Aorta (tissue), 5 donors: ENCODE measurements around the gene VAMP1. TPM values are rescaled to one million over a fixed set of nuclear protein-coding genes. Genes with fewer than 3 reads are reported as not detected.
"Not testable (repeated sequence)": the region's sequence is repeated elsewhere in the genome, so short reads cannot be mapped to it uniquely, and the experiment has no call there.

ENCODE experiments used
- ATAC-seq: fragments of 200-7000 bp; cut with Tn5 transposase; one replicate; pipeline ENCODE4 v1.9.1; 2022; ENCODE audit warnings: moderate library complexity; ENCODE audit not compliant: low FRiP score
- DNase-seq, 2 donors: peaks; one replicate each; pipeline ENCODE4 v3.0.0-alpha.2; 2020
- H3K27ac ChIP-seq, 2 donors: one replicate each; pipeline ENCODE4 v1.5.1; 2013; ENCODE audit warnings: low read length in 2 of 2, mild to moderate bottlenecking in 2 of 2, moderate library complexity in 2 of 2, control low read depth in 1 of 2, inconsistent platforms in 1 of 2, low read depth in 1 of 2
- H3K27me3 ChIP-seq, 2 donors: one replicate each; pipeline ENCODE4 v1.6.1; 2013; ENCODE audit warnings: control low read depth in 1 of 2, low read length in 1 of 2, mild to moderate bottlenecking in 1 of 2, moderate library complexity in 1 of 2; ENCODE audit not compliant: insufficient read depth in 2 of 2, control insufficient read depth in 1 of 2
- H3K36me3 ChIP-seq, 2 donors: one replicate each; pipeline ENCODE4 v1.6.1; 2013; ENCODE audit warnings: control low read depth in 1 of 2, low read length in 1 of 2, mild to moderate bottlenecking in 1 of 2; ENCODE audit not compliant: insufficient read depth in 2 of 2, control insufficient read depth in 1 of 2
- H3K4me1 ChIP-seq, 2 donors: one replicate each; pipeline ENCODE4 v1.6.1; 2013; ENCODE audit warnings: low read length in 2 of 2, control low read depth in 1 of 2, mild to moderate bottlenecking in 1 of 2, moderate library complexity in 1 of 2; ENCODE audit not compliant: insufficient read depth in 2 of 2, control insufficient read depth in 1 of 2
- H3K4me3 ChIP-seq, 2 donors: one replicate each; pipeline ENCODE4 v1.5.1; 2013; ENCODE audit warnings: low read length in 2 of 2, control low read depth in 1 of 2, mild to moderate bottlenecking in 1 of 2
- H3K9me3 ChIP-seq: one replicate; pipeline ENCODE4 v1.6.1; 2013; ENCODE audit warnings: mild to moderate bottlenecking, low read length; ENCODE audit not compliant: control insufficient read depth
- WGBS, 2 donors: extraction: QIAGEN DNeasy Blood & Tissue Kit; methylation state at CpG; one replicate each; pipeline ENCODE4 v1.1.7; 2013; 5-methylcytosine and 5-hydroxymethylcytosine counted together
- intact Hi-C, 2 donors: fragments of 100-400 bp; cut with DNase I; formaldehyde crosslinking; loops; one replicate each; pipeline versions ENCODE4 v1.14.2 to v1.15.0; 2022
- long read RNA-seq, 2 donors: library from polyadenylated mRNA; unstranded; transcript quantifications; one replicate each; pipeline ENCODE4 v2.0.0, GENCODE V29; 2020 to 2021
- polyA plus RNA-seq, 2 donors: library from polyadenylated mRNA; stranded (reverse); fragments of 200-250 nt; gene quantifications; one replicate each; pipeline ENCODE4 v1.2.3, GENCODE V29; 2013
- total RNA-seq, 2 donors: library from RNA; stranded (reverse); fragmentation: NEBNext Ultra II Directional; extraction: Animal tissue kit (Norgen Biotek cat#: 25700); gene quantifications; one replicate each; pipeline ENCODE4 v1.2.1, GENCODE V29; 2021
- donor health status: healthy with polysubstance abuse.
- donor health status: Bipolar disorder and iron deficiency.
- donor health status: DM: no; HTN: no; CAD: no.
- donor health status: DM: no; HTN: no; CAD: no.
- donor health status: DM: yes; HTN: yes; CAD: no.

VAMP1 gene, protein sequence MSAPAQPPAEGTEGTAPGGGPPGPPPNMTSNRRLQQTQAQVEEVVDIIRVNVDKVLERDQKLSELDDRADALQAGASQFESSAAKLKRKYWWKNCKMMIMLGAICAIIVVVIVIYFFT
- 10 to 100 TPM in 1 of 2 donors, 1 to 10 TPM in 1; 9.7 to 23.9 TPM for total RNA-seq
- polyA plus RNA-seq, result 10 to 100 TPM; 14.8 to 44.0 TPM
- long read RNA-seq, donor 1, partial matches to known transcripts, result 0 of 6 reads
- long read RNA-seq, donor 1, other reads (novel, unspliced or antisense), result 3 of 6 reads
- long read RNA-seq, donor 2, partial matches to known transcripts, result 1 of 4 reads
- long read RNA-seq, donor 2, other reads (novel, unspliced or antisense), result 1 of 4 reads

DNA sequence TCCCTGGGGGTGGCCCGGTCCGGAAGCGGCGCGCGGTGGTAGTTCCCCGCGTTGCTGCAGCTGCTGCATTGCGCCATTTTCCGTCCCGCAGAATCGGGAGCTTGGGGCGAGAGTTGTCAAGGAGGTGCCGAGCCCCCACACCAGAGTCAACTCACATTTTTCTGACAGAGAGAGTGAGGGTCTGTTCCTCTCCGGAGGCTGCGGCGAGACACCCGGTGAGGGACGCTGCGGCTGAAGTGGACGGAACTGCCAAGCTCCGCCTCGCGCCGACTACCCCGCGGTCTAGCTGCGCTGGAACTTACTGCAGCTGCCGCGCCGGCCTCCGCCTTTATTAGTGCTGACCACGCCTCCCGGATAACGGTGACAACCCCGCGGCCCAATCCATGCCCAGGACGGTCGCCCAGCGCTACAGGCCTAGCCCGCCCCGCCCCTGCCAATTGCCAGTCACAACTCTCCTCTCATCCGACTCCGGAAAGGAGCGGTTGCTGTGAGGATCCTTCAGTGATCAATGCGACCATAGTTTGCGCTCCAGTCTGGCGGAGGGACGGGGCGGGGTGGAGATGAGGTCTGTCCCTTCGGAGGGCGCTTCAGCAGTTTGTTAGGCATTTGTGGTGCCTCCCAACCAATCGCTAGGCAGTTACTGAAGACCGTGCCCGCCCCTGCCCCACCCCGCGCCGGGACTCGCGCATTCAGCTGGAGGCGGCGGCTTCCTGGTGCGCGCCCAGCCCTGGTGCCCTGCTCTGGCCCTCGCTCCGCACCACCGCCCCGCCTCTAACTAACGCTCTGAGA is at the start of gene VAMP1:
Gene VAMP1, minus strand, starts transcription at position 303 of the 789 bp plus-strand sequence. Its CDS starts 146 bp downstream, at position 157.
- Histone ChIP-seq H3K27me3 (no peaks in the 10 kb centered on the region), H3K4me3 (peak within 1 kb of the TSS; percentile 32 to 47), H3K9me3 (no peaks in the 10 kb centered on the region), H3K36me3 (peaks cover 0 to 3% of the 10 kb centered on the region in 2 donors), H3K4me1 (peaks cover 2 to 3% of the 10 kb centered on the region in 2 donors), H3K27ac (peak within 1 kb of the TSS in 1 of 2 donors; percentile 83)
- ATAC-seq, result peak; percentile 99
- intact Hi-C loops, result loop anchor here (1.0 to 2.0 kb wide), 2 partner anchors 64 to 134 kb away; partner anchors contain the start of gene GAPDH (in 2 of the 2)
- WGBS, 2 donors, result 0% methylated on average over 65 to 69 of the region's 69 CpGs
- peak; percentile 99 for DNase-seq

DNA sequence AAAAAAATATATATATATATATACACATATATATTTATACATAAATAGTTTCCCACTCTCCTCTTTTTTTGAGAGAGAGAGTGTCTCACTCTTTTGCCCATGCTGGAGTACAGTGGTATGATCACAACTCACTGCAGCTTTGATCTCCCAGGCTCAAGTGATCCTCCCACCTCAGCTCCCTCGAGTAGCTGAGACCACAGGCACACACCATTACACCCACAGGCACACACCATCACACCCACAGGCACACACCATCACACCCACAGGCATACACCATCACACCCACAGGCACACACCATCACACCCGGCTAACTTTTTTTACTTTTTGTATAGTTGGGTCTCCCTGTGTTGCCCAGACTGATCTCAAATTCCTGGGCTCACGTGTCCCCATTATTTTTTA is 49.7 kb upstream of the VAMP1 start:
- H3K4me1 ChIP-seq, result no peaks in the 10 kb centered on the region
- no peaks in the 10 kb centered on the region for H3K27me3 ChIP-seq
- H3K9me3 ChIP-seq, result no peaks in the 10 kb centered on the region
- H3K4me3 ChIP-seq, result no peak overlapping the region
- ATAC-seq (no peak), DNase-seq (no peak)
- peaks cover 11 to 16% of the 10 kb centered on the region in 2 donors for H3K36me3 ChIP-seq
- 82 to 86% methylated on average over 3 of the region's 3 CpGs for WGBS, 2 donors
- H3K27ac ChIP-seq, result no peak overlapping the region
- intact Hi-C loops, result no loop called here

DNA sequence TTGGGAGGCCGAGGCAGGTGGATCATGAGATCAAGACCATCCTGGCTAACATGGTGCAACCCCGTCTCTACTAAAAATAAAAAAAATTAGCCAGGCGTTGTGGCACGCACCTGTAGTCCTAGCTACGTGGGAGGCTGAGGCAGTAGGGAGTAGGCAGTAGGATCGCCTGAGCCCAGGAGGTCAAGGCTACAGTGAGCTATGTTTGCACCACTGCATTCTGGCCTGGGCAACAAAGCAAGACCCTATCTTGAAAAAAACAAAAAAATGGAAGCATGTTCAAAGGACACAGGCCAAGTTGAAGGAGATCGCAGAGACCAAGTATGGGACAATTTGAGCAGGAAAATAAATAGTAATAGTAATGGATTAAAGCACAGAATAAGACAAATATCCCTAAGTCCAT is 37.6 kb upstream of the VAMP1 start:
- intact Hi-C loops, result no loop called here
- Histone ChIP-seq H3K36me3 (peaks cover 5 to 11% of the 10 kb centered on the region in 2 donors), H3K9me3 (no peaks in the 10 kb centered on the region), H3K27ac (peak overlapping the region; percentile 73 to 89), H3K4me1 (no peaks in the 10 kb centered on the region), H3K4me3 (no peak overlapping the region), H3K27me3 (no peaks in the 10 kb centered on the region)
- ATAC-seq (no peak), DNase-seq (no peak)
- WGBS, 2 donors, result 56 to 58% methylated on average over 7 of the region's 7 CpGs

GRCh38 chr12:6507102-6507998 is 36.9 kb upstream of the VAMP1 start:
- DNase-seq, result no peak
- intact Hi-C loops, result no loop called here
- peaks cover 2 to 9% of the 10 kb centered on the region in 2 donors for H3K36me3 ChIP-seq
- no peaks in the 10 kb centered on the region for H3K4me1 ChIP-seq
- no peak overlapping the region for H3K4me3 ChIP-seq
- 30 to 35% methylated on average over 12 of the region's 12 CpGs for WGBS, 2 donors
- ATAC-seq, result no peak
- H3K27ac ChIP-seq, result peak overlapping the region; percentile 73 to 89
- no peaks in the 10 kb centered on the region for H3K27me3 ChIP-seq
- H3K9me3 ChIP-seq, result no peaks in the 10 kb centered on the region

DNA sequence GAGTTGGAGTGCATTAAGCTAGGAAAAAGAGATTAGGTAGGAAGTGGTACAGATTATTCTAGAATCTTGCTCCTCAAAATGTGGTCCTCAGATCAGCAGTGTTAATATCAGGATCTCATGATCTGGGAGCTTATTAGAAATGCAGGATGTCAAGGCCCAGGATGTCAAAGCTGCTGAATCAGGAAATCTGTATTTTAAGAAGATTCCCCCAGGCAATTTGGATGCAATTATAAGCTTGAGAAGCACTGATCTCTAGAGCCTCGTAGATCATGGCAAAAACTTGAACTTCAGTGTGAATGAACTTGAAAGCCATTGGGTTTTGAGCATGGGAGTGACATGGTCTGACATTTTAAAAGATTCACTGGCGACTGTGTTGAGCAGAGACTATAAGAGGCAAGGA is 30.0 kb upstream of the VAMP1 start:
- DNase-seq (no peak), ATAC-seq (no peak)
- WGBS, 2 donors, result 91% methylated on average over 2 of the region's 2 CpGs
- Histone ChIP-seq H3K27me3 (no peaks in the 10 kb centered on the region), H3K4me1 (no peaks in the 10 kb centered on the region), H3K9me3 (no peaks in the 10 kb centered on the region), H3K36me3 (peaks cover 0 to 2% of the 10 kb centered on the region in 2 donors), H3K4me3 (no peak overlapping the region), H3K27ac (no peak overlapping the region)
- intact Hi-C loops, result no loop called here

- H3K4me1 ChIP-seq, ATAC-seq, H3K27ac ChIP-seq, DNase-seq, H3K27me3 ChIP-seq, H3K4me3 ChIP-seq, intact Hi-C loops, H3K9me3 ChIP-seq, H3K36me3 ChIP-seq: not testable (repeated sequence)
- 76 to 77% methylated on average over 3 of the region's 3 CpGs for WGBS, 2 donors
Measured at GRCh38 chr12:6497291-6497690, 26.8 kb upstream of the VAMP1 start.

DNA sequence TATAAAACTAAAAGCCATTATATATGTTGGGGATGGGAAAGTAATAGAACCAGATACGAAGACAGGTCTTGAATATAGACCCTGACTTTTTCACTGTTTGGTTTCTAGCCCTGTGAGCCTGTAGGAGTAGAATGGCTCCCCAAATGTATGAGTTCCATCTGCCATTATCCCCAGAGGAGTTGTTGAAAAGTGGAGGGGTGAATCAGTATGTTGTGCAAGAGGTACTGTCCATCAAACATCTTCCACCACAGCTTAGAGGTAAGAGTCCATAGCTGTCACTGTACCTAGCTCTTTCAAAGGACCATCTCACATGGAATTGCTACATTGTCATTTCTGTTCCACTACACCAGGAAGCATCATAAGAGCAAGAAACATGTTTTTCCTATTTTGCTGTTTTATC is 24.5 kb upstream of the VAMP1 start:
- intact Hi-C loops, result no loop called here
- no peak for ATAC-seq
- 35 to 56% methylated on average over 1 of the region's 1 CpG for WGBS, 2 donors
- DNase-seq, result no peak
- no peaks in the 10 kb centered on the region for H3K9me3 ChIP-seq
- no peak overlapping the region for H3K27ac ChIP-seq
- H3K27me3 ChIP-seq, result no peaks in the 10 kb centered on the region
- peaks cover 0 to 2% of the 10 kb centered on the region in 2 donors for H3K36me3 ChIP-seq
- H3K4me1 ChIP-seq, result peaks cover 0 to 5% of the 10 kb centered on the region in 2 donors
- H3K4me3 ChIP-seq, result peak overlapping the region in 1 of 2 donors; percentile 93

DNA sequence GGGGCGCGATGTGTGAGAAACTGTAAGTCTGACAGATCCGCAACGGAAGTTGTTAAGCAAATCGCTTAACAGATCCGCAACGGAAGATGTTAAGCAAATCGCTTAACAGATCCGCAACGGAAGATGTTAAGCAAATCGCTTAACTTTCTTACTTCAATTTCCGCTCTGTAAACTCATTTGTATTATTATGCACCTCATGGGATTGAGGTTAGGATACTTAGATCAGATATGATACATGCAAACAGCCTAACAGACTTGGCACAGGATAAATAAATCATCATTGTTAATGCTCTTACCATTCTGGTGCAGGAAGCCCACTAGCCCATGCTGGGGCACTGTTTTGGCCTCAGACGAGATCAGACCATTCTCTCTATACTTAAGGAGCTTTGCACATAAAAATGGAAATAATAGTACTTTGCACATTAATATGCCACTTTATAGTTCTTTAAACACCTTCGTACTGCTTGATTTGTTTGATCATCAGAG is 23.8 kb upstream of the VAMP1 start:
- WGBS, 2 donors, result 0 to 1% methylated on average over 14 of the region's 14 CpGs
- peaks cover 0 to 2% of the 10 kb centered on the region in 2 donors for H3K36me3 ChIP-seq
- H3K27ac ChIP-seq, result no peak overlapping the region
- no peak for DNase-seq
- no peaks in the 10 kb centered on the region for H3K27me3 ChIP-seq
- peak; percentile 1 for ATAC-seq
- intact Hi-C loops, result no loop called here
- no peaks in the 10 kb centered on the region for H3K9me3 ChIP-seq
- peaks cover 0 to 5% of the 10 kb centered on the region in 2 donors for H3K4me1 ChIP-seq
- H3K4me3 ChIP-seq, result peak overlapping the region; percentile 87 to 93
